Activated CD8-positive, alpha-beta memory T cell treated with anti-CD3 and anti-CD28 coated beads, Interleukin-2, amount 50 U/mL, for 4 hours (primary cell): ENCODE data around the gene ABTB2.
"Not testable (repeated sequence)": the region's sequence is repeated elsewhere in the genome, so short reads cannot be mapped to it uniquely, and the experiment has no call there.

ENCODE experiments used
- DNase-seq: peaks from one replicate; pipeline ENCODE4 v3.0.0-alpha.2; 2020

ABTB2 gene

GRCh38 chr11:34233215-34233614 is 124.6 kb downstream of the ABTB2 start:
- no peak for DNase-seq

GRCh38 chr11:34232807-34233206 is 125.0 kb downstream of the ABTB2 start:
- DNase-seq, result no peak

GRCh38 chr11:34226210-34226609 is 131.6 kb downstream of the ABTB2 start:
- no peak for DNase-seq

- no peak for DNase-seq
Observed at GRCh38 chr11:34225091-34225490, 132.7 kb downstream of the ABTB2 start.

- DNase-seq, result no peak
Observed at GRCh38 chr11:34224434-34224966, 133.3 kb downstream of the ABTB2 start.

- DNase-seq, result no peak
Observed at GRCh38 chr11:34223907-34224306, 133.9 kb downstream of the ABTB2 start.

GRCh38 chr11:34223021-34223813 is 134.6 kb downstream of the ABTB2 start:
- DNase-seq, result no peak

- no peak for DNase-seq
Observed at GRCh38 chr11:34222030-34222429, 135.8 kb downstream of the ABTB2 start.

- no peak for DNase-seq
Observed at GRCh38 chr11:34219941-34220370, 137.9 kb downstream of the ABTB2 start.

- no peak for DNase-seq
Observed at GRCh38 chr11:34219279-34219678, 138.5 kb downstream of the ABTB2 start.

GRCh38 chr11:34218756-34219155 is 139.1 kb downstream of the ABTB2 start:
- DNase-seq, result not testable (repeated sequence)

GRCh38 chr11:34218067-34218466 is 139.7 kb downstream of the ABTB2 start:
- no peak for DNase-seq

GRCh38 chr11:34216706-34217105 is 141.1 kb downstream of the ABTB2 start:
- no peak for DNase-seq

- DNase-seq, result no peak
Observed at GRCh38 chr11:34215806-34216453, 141.9 kb downstream of the ABTB2 start.

GRCh38 chr11:34214961-34215805 is 142.6 kb downstream of the ABTB2 start:
- DNase-seq, result peak; percentile 61

- DNase-seq, result no peak
Observed at GRCh38 chr11:34213366-34213765, 144.4 kb downstream of the ABTB2 start.

GRCh38 chr11:34212566-34212965 is 145.2 kb downstream of the ABTB2 start:
- no peak for DNase-seq

GRCh38 chr11:34209809-34210208 is 148.0 kb downstream of the ABTB2 start:
- DNase-seq, result no peak

GRCh38 chr11:34208266-34209135 is 149.3 kb downstream of the ABTB2 start:
- no peak for DNase-seq

GRCh38 chr11:34207487-34208180 is 150.2 kb downstream of the ABTB2 start:
- DNase-seq, result no peak
